ENCODE measurements around the gene BORCS8. TPM values are rescaled to one million over a fixed set of nuclear protein-coding genes. Genes with fewer than 3 reads are reported as not detected.
"Not testable (repeated sequence)": the region's sequence is repeated elsewhere in the genome, so short reads cannot be mapped to it uniquely, and the experiment has no call there.

BORCS8 gene
- total and polyA plus RNA-seq, 2 of the 4 experiments (the other 2 are of a cell fraction): 16.7 to 33.9 TPM

DNA sequence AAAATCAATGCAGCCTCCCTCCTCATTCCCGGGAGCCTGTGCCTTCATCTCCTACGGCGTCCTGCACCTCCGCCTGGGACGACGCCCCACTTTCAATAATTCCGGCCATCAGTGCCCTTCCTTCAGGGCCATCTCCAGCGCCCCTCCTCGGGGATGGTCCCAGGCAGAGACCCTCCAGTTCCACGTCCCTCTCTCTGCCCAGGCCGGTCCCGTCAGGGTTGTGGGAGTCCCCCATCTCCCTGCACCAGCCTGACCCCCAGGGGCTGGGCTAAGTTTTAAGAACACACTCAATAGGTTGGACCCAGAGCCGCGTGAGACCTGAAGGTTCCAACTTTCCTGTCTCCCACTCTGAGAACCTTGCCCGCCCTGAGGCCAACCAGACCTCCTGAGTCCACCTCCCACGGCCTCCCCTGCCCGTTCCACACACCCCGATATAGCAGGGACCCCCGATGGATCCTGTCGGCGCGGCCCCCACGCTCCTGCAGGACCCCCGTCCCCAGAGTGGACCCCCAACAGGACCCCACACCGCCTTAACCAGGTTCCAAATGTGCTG, 54.3 kb downstream of the BORCS8 start (continued):
- TF ChIP-seq, protein P1, sequence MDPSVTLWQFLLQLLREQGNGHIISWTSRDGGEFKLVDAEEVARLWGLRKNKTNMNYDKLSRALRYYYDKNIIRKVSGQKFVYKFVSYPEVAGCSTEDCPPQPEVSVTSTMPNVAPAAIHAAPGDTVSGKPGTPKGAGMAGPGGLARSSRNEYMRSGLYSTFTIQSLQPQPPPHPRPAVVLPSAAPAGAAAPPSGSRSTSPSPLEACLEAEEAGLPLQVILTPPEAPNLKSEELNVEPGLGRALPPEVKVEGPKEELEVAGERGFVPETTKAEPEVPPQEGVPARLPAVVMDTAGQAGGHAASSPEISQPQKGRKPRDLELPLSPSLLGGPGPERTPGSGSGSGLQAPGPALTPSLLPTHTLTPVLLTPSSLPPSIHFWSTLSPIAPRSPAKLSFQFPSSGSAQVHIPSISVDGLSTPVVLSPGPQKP (IDR thresholded peaks at IDR 0.05; ENCODE audit: borderline replicate concordance, low read depth, low read length): no peak

DNA sequence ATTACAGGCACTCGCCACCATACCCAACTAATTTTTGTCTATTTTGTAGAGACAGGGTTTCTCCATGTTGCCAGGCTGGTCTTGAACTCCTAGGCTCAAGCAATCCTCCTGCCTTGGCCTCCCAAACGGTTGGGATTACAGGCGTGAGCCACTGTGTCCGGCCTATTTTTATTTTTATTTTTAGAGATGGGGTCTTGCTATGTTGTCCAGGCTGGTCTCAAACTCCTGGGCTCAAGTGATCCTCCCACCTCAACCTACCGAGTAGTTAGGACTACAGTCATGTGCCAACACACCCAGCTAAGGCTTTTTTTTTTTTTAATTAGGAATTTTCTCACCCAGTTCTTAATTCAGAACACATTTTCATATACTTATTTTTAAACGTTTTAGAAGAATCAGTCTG, 56.2 kb downstream of the BORCS8 start:
- DNase-seq; H3K36me3 ChIP-seq (ENCODE audit: control insufficient read depth, insufficient read depth, low read length); ATAC-seq (ENCODE audit: low read depth); H2AK9ac ChIP-seq (replicated peaks; ENCODE audit: low read depth, low read length, poor library complexity); BruUV-seq (replicated peaks); H3K4me1 ChIP-seq (ENCODE audit: control insufficient read depth, insufficient read depth, low read length); H4K5ac ChIP-seq (ENCODE audit: low read depth, low read length); H2AK5ac ChIP-seq (ENCODE audit: low read depth, low read length); H3K18ac ChIP-seq (ENCODE audit: low read depth, low read length); dilution Hi-C loops (cut with HindIII; ENCODE audit: low sequenced_read_pairs, unreplicated experiment); H3K9me1 ChIP-seq (ENCODE audit: insufficient read depth, low read length); in situ Hi-C loops (cut with MboI; ENCODE audit: low sequenced_read_pairs); H3K4me2 ChIP-seq (ENCODE audit: low read depth, low read length); H4K8ac ChIP-seq (ENCODE audit: low read depth in 2 of 2, low read length in 2 of 2); H3K4me3 ChIP-seq (ENCODE audit: insufficient read depth, low read depth, low read length); H3K4ac ChIP-seq (ENCODE audit: low read depth, low read length); intact Hi-C loops (cut with micrococcal nuclease); H3K27ac ChIP-seq (ENCODE audit: insufficient read depth, low read length); H3K56ac ChIP-seq (ENCODE audit: extremely low read depth, insufficient read depth, low read length); H4K91ac ChIP-seq (ENCODE audit: insufficient read depth, low read depth, low read length); H2BK15ac ChIP-seq (ENCODE audit: low read depth, low read length); POLR2A ChIA-PET (ENCODE audit: unreplicated experiment); H4K20me1 ChIP-seq (ENCODE audit: insufficient read depth, low read length); H2BK20ac ChIP-seq (ENCODE audit: low read depth, low read length); H3K14ac ChIP-seq (replicated peaks; ENCODE audit: low read depth, low read length); CTCF ChIA-PET; H3K23ac ChIP-seq (ENCODE audit: low read depth, low read length); H3K27me3 ChIP-seq (ENCODE audit: control insufficient read depth, insufficient read depth, low read length); H3K9ac ChIP-seq (ENCODE audit: low read depth, low read length); H2BK120ac ChIP-seq (ENCODE audit: low read depth, low read length); H2AFZ ChIP-seq (replicated peaks; ENCODE audit: low read length, poor library complexity); H2BK5ac ChIP-seq (ENCODE audit: low read depth, low read length, poor library complexity, severe bottlenecking): not testable (repeated sequence)
- WGBS, 2 experiments (ENCODE audit: extremely low coverage in 2 of 2, insufficient read length in 1 of 2): no CpG with 5 or more reads among the region's 6 CpGs
- peaks cover 11% of the 10 kb centered on the region for H3K9me3 ChIP-seq (ENCODE audit: control insufficient read depth, insufficient read depth, low read length)
- peaks cover 8 to 20% of the 10 kb centered on the region in 2 experiments; a peak in 3 of 4 replicates for H3K79me1 ChIP-seq (ENCODE audit: low read depth in 1 of 2, low read length in 2 of 2)

Data from IMR-90 (cell line).